NCI-H2107 (cell line): ENCODE data around the gene GNA12.

Experiments used
- DNase-seq: peaks from one replicate; lab custom pipeline; 2025; lab: John Stamatoyannopoulos, UW

The GNA12 gene

GRCh38 chr7:2815875-2816245 lies 28.2 kb downstream of the GNA12 start:
- no peak for DNase-seq

GRCh38 chr7:2814946-2815874 lies 28.9 kb downstream of the GNA12 start:
- DNase-seq = no peak

GRCh38 chr7:2814186-2814945 lies 29.7 kb downstream of the GNA12 start:
- no peak for DNase-seq

GRCh38 chr7:2813350-2814185 lies 30.5 kb downstream of the GNA12 start:
- no peak for DNase-seq

GRCh38 chr7:2812831-2813230 lies 31.3 kb downstream of the GNA12 start:
- no peak for DNase-seq

- DNase-seq = no peak
Observed at GRCh38 chr7:2812114-2812487, 32.0 kb downstream of the GNA12 start.

- no peak for DNase-seq
Observed at GRCh38 chr7:2811476-2812113, 32.5 kb downstream of the GNA12 start.

GRCh38 chr7:2810682-2811415 lies 33.3 kb downstream of the GNA12 start:
- no peak for DNase-seq

- no peak for DNase-seq
Observed at GRCh38 chr7:2809903-2810625, 34.0 kb downstream of the GNA12 start.

- DNase-seq = no peak
Observed at GRCh38 chr7:2808891-2809665, 35.0 kb downstream of the GNA12 start.

- DNase-seq = no peak
Observed at GRCh38 chr7:2807845-2808772, 36.0 kb downstream of the GNA12 start.

GRCh38 chr7:2807460-2807844 lies 36.7 kb downstream of the GNA12 start:
- no peak for DNase-seq

- no peak for DNase-seq
Observed at GRCh38 chr7:2806571-2806970, 37.5 kb downstream of the GNA12 start.

- no peak for DNase-seq
Observed at GRCh38 chr7:2805213-2805944, 38.7 kb downstream of the GNA12 start.

- no peak for DNase-seq
Observed at GRCh38 chr7:2804227-2804763, 39.8 kb downstream of the GNA12 start.

- DNase-seq = no peak
Observed at GRCh38 chr7:2803755-2804154, 40.4 kb downstream of the GNA12 start.

- no peak for DNase-seq
Observed at GRCh38 chr7:2803342-2803692, 40.8 kb downstream of the GNA12 start.
